ENCODE measurements around the gene TMEM63C. TPM values are rescaled to one million over a fixed set of nuclear protein-coding genes. Genes with fewer than 3 reads are reported as not detected.

The TMEM63C gene
- total RNA-seq, result 12.7 TPM

GRCh38 chr14:77181603-77182437 is at the start of gene TMEM63C:
TMEM63C (plus strand) TSS chr14:77181798; CDS start chr14:77218814, 37,016 bp downstream.

DNA sequence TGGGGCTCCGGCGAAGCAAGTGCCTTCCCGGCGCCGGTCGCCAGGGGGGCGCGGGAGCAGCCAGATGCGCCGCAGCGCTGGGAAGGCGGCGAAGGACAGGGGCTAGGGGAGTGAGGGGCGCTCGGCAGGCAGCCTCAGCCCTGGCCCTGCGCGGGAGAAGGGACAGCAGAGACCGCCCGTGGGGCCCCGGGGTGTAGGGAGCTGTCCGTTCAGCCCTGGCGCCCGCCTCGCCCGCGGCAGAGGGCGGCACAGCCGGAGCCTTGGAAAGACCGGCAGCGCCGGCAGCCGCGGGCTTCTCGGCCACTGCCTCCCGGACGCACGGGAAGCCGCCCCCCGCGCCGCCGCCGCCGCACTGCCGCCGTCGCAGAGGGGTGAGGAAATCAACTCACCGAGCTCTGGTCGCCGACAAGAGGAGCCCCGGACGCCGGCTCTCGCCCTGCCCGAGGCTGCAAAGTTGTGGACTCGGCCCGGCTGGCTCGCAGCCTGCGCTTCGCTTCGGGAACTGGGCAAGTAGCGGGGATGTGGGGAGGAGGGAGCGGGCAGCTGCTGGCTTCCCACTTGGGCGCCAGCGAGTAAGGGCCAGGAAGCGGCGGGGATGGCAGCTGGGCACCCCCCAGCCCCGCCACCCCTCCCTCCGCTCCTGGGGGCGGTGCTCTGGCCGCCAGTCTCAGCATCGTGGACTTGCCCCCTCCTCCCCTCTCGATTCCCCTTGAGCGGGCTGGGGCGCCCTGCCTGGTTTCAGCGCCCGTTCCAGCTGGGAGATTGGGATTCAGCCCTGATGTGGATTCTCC is 40.2 kb upstream of the TMEM63C start, which contains the start of gene ZDHHC22:
Gene ZDHHC22 (minus strand): TSS at position 578 of the 791 bp plus-strand sequence. CDS start 2,053 bp downstream, outside the sequence.

GRCh38 chr14:77271113-77271710 is 89.6 kb downstream of the TMEM63C start, which contains the start of gene NGB:
NGB (minus strand) TSS chr14:77271206; CDS start chr14:77270937, 269 bp downstream.

Small RNA genes lying within 50 kb of the gene (small RNA-seq; reads per million reads assigned to genes)
- not detected for gene MIR1260A
- gene RF00421, result not detected

Other genes starting within 250 kb of the TMEM63C start
- gene IRF2BPL, start 153.1 kb upstream of the TMEM63C start, total RNA-seq, result 46.8 TPM
- 46.1 TPM for gene CIPC, start 83.5 kb upstream of the TMEM63C start, total RNA-seq
- 31.1 TPM for gene ZDHHC22, start 40.0 kb upstream of the TMEM63C start, total RNA-seq
- gene NGB, start 89.4 kb downstream of the TMEM63C start, total RNA-seq, result 17.8 TPM
- 19.6 TPM for gene POMT2, start 139.1 kb downstream of the TMEM63C start, total RNA-seq
- 7.4 TPM for gene GSTZ1, start 139.2 kb downstream of the TMEM63C start, total RNA-seq
- 30.0 TPM for gene TMED8, start 195.3 kb downstream of the TMEM63C start, total RNA-seq
- gene SAMD15, start 195.6 kb downstream of the TMEM63C start, total RNA-seq, result 20.8 TPM
- 0.69 TPM for gene NOXRED1, start 241.7 kb downstream of the TMEM63C start, total RNA-seq